IMR-90 (cell line): ENCODE data around the gene ANAPC7. TPM values are rescaled to one million over a fixed set of nuclear protein-coding genes. Genes with fewer than 3 reads are reported as not detected.

Experiments used
- ATAC-seq: fragments of 200-7000 bp; cut with Tn5 transposase; 2 replicates; pipeline ENCODE4 v1.9.1; 2020; ENCODE audit warnings: low read depth, mild to moderate bottlenecking, moderate library complexity
- BruUV-seq: library from RNA; stranded (reverse); fragments of 400-500 nt; replicated peaks from 2 replicates; lab custom pipeline; 2021; lab: Mats Ljungman, UMichigan
- CTCF ChIA-PET: fragments of 300-600 bp; formaldehyde crosslinking; extraction: SDS; loops from one replicate; lab custom pipeline; 2021; ENCODE audit warnings: antibody characterized with exemption; lab: Yijun Ruan, JAX
- POLR2A ChIA-PET: fragments of 300-600 bp; sonication (Branson Sonifier 250); formaldehyde crosslinking; loops from one replicate; lab custom pipeline; 2022; ENCODE audit warnings: antibody characterized with exemption; ENCODE audit not compliant: unreplicated experiment; lab: Charles Lee
- DNase-seq: peaks from one replicate; pipeline ENCODE4 v3.0.0; 2013
- H2AFZ ChIP-seq: replicated peaks from 2 replicates; pipeline ENCODE3; 2013; ENCODE audit warnings: low read length, mild to moderate bottlenecking; ENCODE audit not compliant: poor library complexity
- H2AK5ac ChIP-seq: 2 replicates; pipeline ENCODE4 v1.6.1; 2013; ENCODE audit warnings: low read depth, low read length, inconsistent platforms
- H2AK9ac ChIP-seq: replicated peaks from 2 replicates; pipeline ENCODE3; 2013; ENCODE audit warnings: mild to moderate bottlenecking, low read depth, low read length, moderate library complexity; ENCODE audit not compliant: poor library complexity
- H2BK120ac ChIP-seq: 2 replicates; pipeline ENCODE4 v1.6.1; 2013; ENCODE audit warnings: low read depth, low read length, inconsistent platforms
- H2BK15ac ChIP-seq: 3 replicates; pipeline ENCODE4 v1.6.1; 2013; ENCODE audit warnings: low read depth, low read length, inconsistent platforms
- H2BK20ac ChIP-seq: 2 replicates; pipeline ENCODE4 v1.6.1; 2013; ENCODE audit warnings: low read depth, mild to moderate bottlenecking, inconsistent platforms, low read length, moderate library complexity
- H2BK5ac ChIP-seq: 2 replicates; pipeline ENCODE4 v1.6.1; 2013; ENCODE audit warnings: mild to moderate bottlenecking, low read depth, low read length, inconsistent platforms; ENCODE audit not compliant: poor library complexity, severe bottlenecking
- H3K14ac ChIP-seq: replicated peaks from 2 replicates; pipeline ENCODE4 v1.6.1; 2013; ENCODE audit warnings: low read depth, low read length, inconsistent platforms
- H3K18ac ChIP-seq: 2 replicates; pipeline ENCODE4 v1.6.1; 2013; ENCODE audit warnings: low read depth, low read length, control low read depth
- H3K23ac ChIP-seq: 2 replicates; pipeline ENCODE4 v1.6.1; 2013; ENCODE audit warnings: low read depth, low read length, inconsistent platforms
- H3K27ac ChIP-seq: 2 replicates; pipeline ENCODE4 v1.5.1; 2013; ENCODE audit warnings: mild to moderate bottlenecking, control low read depth, low read length; ENCODE audit not compliant: insufficient read depth
- H3K27me3 ChIP-seq: 2 replicates; pipeline ENCODE4 v1.6.1; 2013; ENCODE audit warnings: low read length; ENCODE audit not compliant: control insufficient read depth, insufficient read depth
- H3K36me3 ChIP-seq: 2 replicates; pipeline ENCODE4 v1.6.1; 2013; ENCODE audit warnings: low read length, mixed read lengths; ENCODE audit not compliant: control insufficient read depth, insufficient read depth
- H3K4ac ChIP-seq: 2 replicates; pipeline ENCODE4 v1.6.1; 2013; ENCODE audit warnings: low read depth, low read length, inconsistent platforms
- H3K4me1 ChIP-seq: 2 replicates; pipeline ENCODE4 v1.6.1; 2013; ENCODE audit warnings: low read length, mixed read lengths; ENCODE audit not compliant: control insufficient read depth, insufficient read depth
- H3K4me2 ChIP-seq: 2 replicates; pipeline ENCODE4 v1.6.1; 2013; ENCODE audit warnings: low read depth, mild to moderate bottlenecking, control low read depth, low read length, moderate library complexity
- H3K4me3 ChIP-seq: 2 replicates; pipeline ENCODE4 v1.5.1; 2013; ENCODE audit warnings: low read depth, mild to moderate bottlenecking, control low read depth, low read length, moderate library complexity; ENCODE audit not compliant: insufficient read depth
- H3K56ac ChIP-seq: 2 replicates; pipeline ENCODE4 v1.6.1; 2013; ENCODE audit warnings: low read length, inconsistent platforms; ENCODE audit not compliant: insufficient read depth; ENCODE audit errors: extremely low read depth
- H3K79me1 ChIP-seq, 2 experiments: 2 replicates each; pipeline ENCODE4 v1.6.1; 2013; ENCODE audit warnings: low read length in 2 of 2, inconsistent platforms in 1 of 2, low read depth in 1 of 2
- H3K9ac ChIP-seq: 2 replicates; pipeline ENCODE4 v1.6.1; 2013; ENCODE audit warnings: low read depth, low read length, control low read depth
- H3K9me1 ChIP-seq: 2 replicates; pipeline ENCODE4 v1.6.1; 2013; ENCODE audit warnings: low read length, inconsistent platforms; ENCODE audit not compliant: insufficient read depth
- H3K9me3 ChIP-seq: 2 replicates; pipeline ENCODE4 v1.6.1; 2013; ENCODE audit warnings: low read length; ENCODE audit not compliant: control insufficient read depth, insufficient read depth
- H4K20me1 ChIP-seq: 2 replicates; pipeline ENCODE4 v1.6.1; 2013; ENCODE audit warnings: low read length, inconsistent platforms; ENCODE audit not compliant: insufficient read depth
- H4K5ac ChIP-seq: 2 replicates; pipeline ENCODE4 v1.6.1; 2013; ENCODE audit warnings: mild to moderate bottlenecking, low read depth, low read length, control low read depth
- H4K8ac ChIP-seq, 2 experiments: 2 replicates each; pipeline ENCODE4 v1.6.1; 2013; ENCODE audit warnings: low read depth in 2 of 2, low read length in 2 of 2, control low read depth in 1 of 2, inconsistent platforms in 1 of 2
- H4K91ac ChIP-seq: 2 replicates; pipeline ENCODE4 v1.6.1; 2013; ENCODE audit warnings: low read depth, low read length, inconsistent platforms; ENCODE audit not compliant: insufficient read depth
- BHLHE40 ChIP-seq: fragments of 150-350 bp; IDR thresholded peaks from 2 replicates; pipeline ENCODE4 v1.6.1; 2016; ENCODE audit warnings: mild to moderate bottlenecking, low read depth, low read length
- CHD1 ChIP-seq: IDR thresholded peaks from 2 replicates; pipeline ENCODE4 v1.6.1; 2012; ENCODE audit warnings: low read depth, low read length, improper control_type of control experiment
- ELK1 ChIP-seq: fragments of 150-350 bp; IDR thresholded peaks from 2 replicates; pipeline ENCODE4 v1.6.1; 2016; ENCODE audit warnings: low read depth, mild to moderate bottlenecking, low read length, moderate library complexity, borderline replicate concordance
- MXI1 ChIP-seq: IDR thresholded peaks from 2 replicates; pipeline ENCODE4 v1.6.1; 2012; ENCODE audit warnings: low read depth, mild to moderate bottlenecking, low read length, moderate library complexity, borderline replicate concordance
- NFE2L2 ChIP-seq: fragments of 150-350 bp; IDR thresholded peaks from 2 replicates; pipeline ENCODE4 v1.6.1; 2016; ENCODE audit warnings: low read depth, mild to moderate bottlenecking, low read length
- POLR2A ChIP-seq: IDR thresholded peaks from 2 replicates; pipeline ENCODE4 v1.6.1; 2012; ENCODE audit warnings: mild to moderate bottlenecking, low read depth, low read length
- RAD21 ChIP-seq: IDR thresholded peaks from 2 replicates; pipeline ENCODE4 v1.6.1; 2012; ENCODE audit warnings: low read length, improper control_type of control experiment
- RFX5 ChIP-seq: IDR thresholded peaks from 2 replicates; pipeline ENCODE4 v1.8.0; 2012; ENCODE audit warnings: low read depth, mild to moderate bottlenecking, low read length, moderate library complexity
- SMC3 ChIP-seq: fragments of 150-350 bp; IDR thresholded peaks from 2 replicates; pipeline ENCODE4 v1.6.1; 2016; ENCODE audit warnings: low read depth, mild to moderate bottlenecking, antibody characterized with exemption, low read length, moderate library complexity
- whole genome bisulfite sequencing, 2 experiments: methylation state at CpG; one replicate each; pipeline versions ENCODE4 v1.1.5 to v1.1.7; 2013; ENCODE audit warnings: missing lambda C conversion rate in 2 of 2; ENCODE audit not compliant: insufficient read length in 1 of 2; ENCODE audit errors: extremely low coverage in 2 of 2; 5-methylcytosine and 5-hydroxymethylcytosine counted together
- dilution Hi-C: fragments of 300-500 bp; cut with HindIII; formaldehyde crosslinking; loops from one replicate; pipeline ENCODE4 v1.14.3; 2018; ENCODE audit warnings: low sequenced_read_pairs; ENCODE audit not compliant: unreplicated experiment
- in situ Hi-C: fragments of 300-500 bp; cut with MboI; formaldehyde crosslinking; loops from 3 replicates; pipeline ENCODE4 v1.14.3; 2019; ENCODE audit warnings: low sequenced_read_pairs, inconsistent platforms, mixed read lengths
- intact Hi-C: fragments of 100-400 bp; cut with micrococcal nuclease; formaldehyde crosslinking; loops from 2 replicates; pipeline ENCODE4 v1.10.0; 2022
- polyA plus RNA-seq, 3 experiments: library from polyadenylated mRNA; depleted of rRNA; stranded (reverse); fragments of >200 nt; gene quantifications; 2 replicates each; pipeline ENCODE4 v1.2.3, GENCODE V29; 2012; ENCODE audit warnings: low replicate concordance in 1 of 3
- total RNA-seq: library from RNA; depleted of rRNA; stranded (reverse); fragments of >200 nt; gene quantifications from 2 replicates; pipeline ENCODE4 v1.2.3, GENCODE V29; 2012
- TF ChIP-seq, protein P1 (sequence below): conservative IDR thresholded peaks from 2 replicates; pipeline ENCODE4 v1.5.1; 2012; ENCODE audit warnings: mild to moderate bottlenecking, low read depth, low read length, improper control_type of control experiment

The ANAPC7 gene
- total and polyA plus RNA-seq, 2 of the 4 experiments (the other 2 are of a cell fraction), result 46.4 to 57.9 TPM

DNA sequence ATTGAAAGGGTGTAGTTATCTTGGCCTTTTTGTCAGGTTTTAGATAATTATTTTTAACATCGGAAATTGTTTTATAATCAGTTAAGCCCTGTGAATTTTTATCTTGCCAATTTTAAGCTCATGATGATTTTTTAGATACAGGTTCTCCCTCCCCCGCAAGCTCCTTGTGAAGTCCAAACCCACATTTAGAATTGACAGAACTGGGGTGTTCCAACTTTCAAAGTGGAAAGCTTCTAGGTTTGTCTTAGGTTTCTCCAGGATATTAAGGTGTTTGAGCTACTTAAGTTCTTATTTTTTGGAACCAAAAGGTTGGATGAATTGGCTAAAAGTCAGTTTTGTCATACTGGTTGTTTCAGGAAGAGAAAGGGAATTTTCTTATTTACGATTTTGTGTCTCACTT lies 73.4 kb downstream of the ANAPC7 start:
- no TSS peak for BruUV-seq
- Histone ChIP-seq H3K27ac (no peak overlapping the region), H4K5ac (no peak overlapping the region), H3K9ac (no peak overlapping the region), H3K14ac (no peak overlapping the region), H2AK5ac (no peak overlapping the region), H4K20me1 (peaks cover 60% of the 10 kb centered on the region), H2AK9ac (no peak overlapping the region), H3K9me1 (peaks cover 3% of the 10 kb centered on the region), H3K4me3 (no peak overlapping the region), H4K8ac (no peak overlapping the region), H2BK120ac (no peak overlapping the region), H2BK5ac (no peak overlapping the region), H3K56ac (no peak overlapping the region), H3K4me2 (no peak overlapping the region), H3K4me1 (peaks cover 2% of the 10 kb centered on the region; the same call in 1 of the 2 replicates), H2BK15ac (no peak overlapping the region), H4K91ac (no peak overlapping the region), H2BK20ac (no peak overlapping the region), H3K27me3 (no peaks in the 10 kb centered on the region), H3K79me1 (peaks cover 51 to 65% of the 10 kb centered on the region in 2 experiments), H3K4ac (no peak overlapping the region), H3K9me3 (no peaks in the 10 kb centered on the region), H3K18ac (no peak overlapping the region), H3K23ac (no peak overlapping the region), H2AFZ (no peak overlapping the region), H3K36me3 (peaks cover 62% of the 10 kb centered on the region)
- intact Hi-C loops, result no loop called here
- CTCF ChIA-PET, result interaction anchor here (1.0 kb wide), 1 partner anchor 106 kb away, joined by 4 read pairs; no protein-coding TSS in a partner anchor
- no peak for TF ChIP-seq SMC3
- no peak for TF ChIP-seq POLR2A
- TF ChIP-seq RFX5, result no peak
- TF ChIP-seq RAD21, result no peak
- no peak for TF ChIP-seq NFE2L2
- no peak for TF ChIP-seq MXI1
- no peak for TF ChIP-seq BHLHE40
- TF ChIP-seq CHD1, result no peak
- no peak for TF ChIP-seq ELK1
- TF ChIP-seq, protein P1, sequence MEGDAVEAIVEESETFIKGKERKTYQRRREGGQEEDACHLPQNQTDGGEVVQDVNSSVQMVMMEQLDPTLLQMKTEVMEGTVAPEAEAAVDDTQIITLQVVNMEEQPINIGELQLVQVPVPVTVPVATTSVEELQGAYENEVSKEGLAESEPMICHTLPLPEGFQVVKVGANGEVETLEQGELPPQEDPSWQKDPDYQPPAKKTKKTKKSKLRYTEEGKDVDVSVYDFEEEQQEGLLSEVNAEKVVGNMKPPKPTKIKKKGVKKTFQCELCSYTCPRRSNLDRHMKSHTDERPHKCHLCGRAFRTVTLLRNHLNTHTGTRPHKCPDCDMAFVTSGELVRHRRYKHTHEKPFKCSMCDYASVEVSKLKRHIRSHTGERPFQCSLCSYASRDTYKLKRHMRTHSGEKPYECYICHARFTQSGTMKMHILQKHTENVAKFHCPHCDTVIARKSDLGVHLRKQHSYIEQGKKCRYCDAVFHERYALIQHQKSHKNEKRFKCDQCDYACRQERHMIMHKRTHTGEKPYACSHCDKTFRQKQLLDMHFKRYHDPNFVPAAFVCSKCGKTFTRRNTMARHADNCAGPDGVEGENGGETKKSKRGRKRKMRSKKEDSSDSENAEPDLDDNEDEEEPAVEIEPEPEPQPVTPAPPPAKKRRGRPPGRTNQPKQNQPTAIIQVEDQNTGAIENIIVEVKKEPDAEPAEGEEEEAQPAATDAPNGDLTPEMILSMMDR, result no peak
- no peak for DNase-seq
- ATAC-seq, result no peak
- in situ Hi-C loops, result no loop called here
- WGBS, 2 experiments, result no CpG with 5 or more reads among the region's 3 CpGs
- dilution Hi-C loops, result no loop called here
- POLR2A ChIA-PET, result no interaction called here
